GM18498 (cell line): Measurements from ENCODE around the gene DCTN4.
"Not testable (repeated sequence)": the region's sequence is repeated elsewhere in the genome, so short reads cannot be mapped to it uniquely, and the experiment has no call there.

Source experiments
- ATAC-seq: cut with Tn5 transposase; IDR thresholded peaks from one replicate; pipeline ENCODE4 v1.9.1; 2021; ENCODE audit warnings: mild to moderate bottlenecking, moderate library complexity; ENCODE audit not compliant: unreplicated experiment

The DCTN4 gene

GRCh38 chr5:150758531-150759333 is at the start of gene DCTN4:
DCTN4 (minus strand) TSS chr5:150759017; CDS start chr5:150758993, 24 bp downstream.
- peak; percentile 97 for ATAC-seq

GRCh38 chr5:150804388-150804787 is 45.6 kb upstream of the DCTN4 start:
- no peak for ATAC-seq

- ATAC-seq, result peak; percentile 75
These were observed 42.5 kb upstream of the DCTN4 start for GRCh38 chr5:150801117-150801927.

DNA sequence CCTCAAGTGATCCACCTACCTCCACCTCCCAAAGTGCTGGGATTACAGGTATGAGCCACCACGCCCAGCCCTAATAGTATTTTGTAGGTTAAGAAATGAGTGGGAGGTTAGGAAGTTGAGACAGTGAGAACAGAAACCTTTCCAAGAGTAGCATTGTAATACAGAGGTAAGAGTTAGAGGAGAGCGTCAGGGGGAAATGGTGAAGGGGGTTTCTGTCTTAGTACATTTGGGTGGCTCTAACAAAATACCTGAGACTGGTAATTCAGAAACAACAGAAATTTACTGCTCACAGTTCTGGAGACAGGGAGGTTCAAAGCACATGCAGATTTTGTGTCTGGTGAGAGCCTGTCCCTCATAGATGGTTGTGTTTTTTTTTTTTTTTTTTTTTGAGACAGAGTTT is 38.6 kb upstream of the DCTN4 start:
- no peak for ATAC-seq

GRCh38 chr5:150794927-150795326 is 36.1 kb upstream of the DCTN4 start:
- ATAC-seq, result no peak

DNA sequence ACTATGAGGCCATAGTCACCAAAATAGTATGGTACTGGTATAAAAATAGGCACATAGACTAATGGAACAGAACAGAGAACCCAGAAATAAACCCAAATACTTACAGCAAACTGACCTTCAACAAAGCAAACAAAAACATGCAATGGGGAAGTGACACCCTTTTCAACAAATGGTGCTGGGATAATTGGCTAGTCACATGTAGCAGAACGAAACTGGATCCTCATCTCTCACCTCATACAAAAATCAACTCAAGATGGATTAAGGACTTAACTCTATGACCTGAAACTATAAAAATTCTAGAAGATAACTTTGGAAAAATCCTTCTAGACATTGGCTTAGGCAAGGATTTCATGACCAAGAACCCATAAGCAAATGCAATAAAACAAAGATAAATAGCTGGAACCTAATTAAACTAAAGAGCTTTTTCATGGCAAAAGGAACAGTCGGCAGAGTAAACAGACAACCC is 34.6 kb upstream of the DCTN4 start:
- not testable (repeated sequence) for ATAC-seq

GRCh38 chr5:150791536-150791935 is 32.7 kb upstream of the DCTN4 start:
- no peak for ATAC-seq

DNA sequence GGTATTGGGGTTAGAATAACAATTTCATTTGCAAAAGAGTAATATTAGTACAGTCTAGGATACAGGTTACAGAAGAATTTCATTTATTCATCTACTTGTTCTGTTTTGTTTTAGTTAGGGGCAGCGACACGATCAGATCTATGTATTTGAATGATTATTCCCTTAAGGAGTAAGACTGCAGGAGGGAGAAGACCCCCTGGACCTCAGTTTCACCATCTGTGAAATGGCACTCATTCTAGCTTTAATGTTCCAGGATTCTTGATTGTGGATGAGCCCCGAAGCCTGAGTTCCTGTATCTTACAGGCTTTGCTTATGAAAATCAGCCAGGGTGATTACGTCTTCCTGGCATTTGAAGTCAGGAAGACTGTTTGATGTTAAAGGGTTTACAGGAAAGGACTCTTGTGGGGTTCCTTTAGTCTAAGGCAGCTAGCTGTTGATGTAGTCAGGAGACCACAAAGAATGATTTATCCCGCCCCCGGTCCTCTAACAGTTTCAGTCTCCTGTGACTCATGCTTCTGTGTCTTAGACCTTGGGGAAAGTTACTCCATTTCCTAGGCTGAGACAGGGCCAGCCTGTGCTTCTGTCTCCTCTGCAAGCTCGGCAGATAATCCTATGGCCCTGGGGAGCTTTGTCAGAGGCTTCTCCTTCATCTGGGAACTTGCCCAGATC is 31.3 kb upstream of the DCTN4 start:
- ATAC-seq, result peak; percentile 93

DNA sequence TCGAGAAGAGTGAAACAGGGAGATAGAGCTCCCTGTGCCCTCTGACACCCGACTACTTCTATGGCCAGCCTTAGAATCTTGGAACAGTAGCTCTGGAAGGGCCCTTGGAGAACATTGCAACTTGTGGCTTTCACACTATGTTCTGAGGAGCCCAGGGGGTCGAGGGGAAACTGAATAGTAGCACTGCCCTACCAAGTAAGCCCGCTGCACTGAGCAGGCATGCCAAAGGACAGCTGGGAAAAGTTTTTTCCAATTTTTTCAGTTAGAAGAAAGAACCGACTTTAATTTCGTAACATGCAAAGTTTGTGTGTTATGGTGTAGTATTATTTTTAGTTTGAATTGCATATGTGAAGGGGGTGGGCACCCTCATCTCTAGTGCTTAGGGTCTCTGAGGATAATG is 30.6 kb upstream of the DCTN4 start:
- no peak for ATAC-seq

- ATAC-seq, result no peak
These were observed 30.2 kb upstream of the DCTN4 start for GRCh38 chr5:150788977-150789376.

DNA sequence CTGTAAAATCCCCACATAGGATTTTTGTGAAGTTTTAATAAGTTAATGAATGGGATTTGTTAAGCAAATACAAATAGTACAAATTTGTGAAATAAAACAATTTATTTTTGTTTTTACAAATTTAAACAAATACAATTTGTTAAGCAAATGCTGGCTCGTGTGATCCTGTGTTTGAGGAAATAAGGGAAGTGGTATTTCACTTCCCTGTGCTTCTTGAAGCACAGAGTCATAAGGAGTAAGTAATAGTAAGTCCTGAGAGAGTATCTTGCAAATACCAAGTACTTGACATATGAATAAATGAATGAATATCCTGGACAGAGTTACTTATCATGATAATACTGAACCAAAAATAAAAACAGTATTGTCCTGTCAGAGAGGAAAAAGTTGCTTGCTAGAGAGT is 28.8 kb upstream of the DCTN4 start:
- ATAC-seq, result no peak

GRCh38 chr5:150786876-150787275 is 28.1 kb upstream of the DCTN4 start:
- ATAC-seq, result no peak

GRCh38 chr5:150785950-150786349 is 27.1 kb upstream of the DCTN4 start:
- no peak for ATAC-seq

GRCh38 chr5:150783422-150783928 is 24.7 kb upstream of the DCTN4 start:
- peak; percentile 53 for ATAC-seq

DNA sequence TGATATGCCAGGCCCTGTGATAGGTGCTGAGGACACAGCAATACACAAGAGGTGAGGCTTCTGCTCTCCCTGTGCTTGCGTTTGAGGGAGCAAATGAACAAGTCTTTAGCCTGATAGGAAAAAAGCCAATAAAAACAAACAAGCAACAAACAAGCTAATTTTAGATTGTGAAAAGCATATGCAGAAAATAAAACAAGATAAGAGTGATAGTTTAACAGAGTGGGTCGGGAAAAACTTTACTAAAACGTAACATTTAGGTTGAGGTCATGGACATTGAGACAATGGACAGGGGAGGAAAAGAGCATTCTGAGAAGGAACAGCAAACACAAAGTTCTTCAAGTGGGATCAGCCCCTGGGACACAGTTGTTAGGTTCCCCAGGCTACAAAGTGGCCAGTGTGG is 24.0 kb upstream of the DCTN4 start:
- no peak for ATAC-seq

GRCh38 chr5:150781706-150782614 is 23.1 kb upstream of the DCTN4 start:
- no peak for ATAC-seq

DNA sequence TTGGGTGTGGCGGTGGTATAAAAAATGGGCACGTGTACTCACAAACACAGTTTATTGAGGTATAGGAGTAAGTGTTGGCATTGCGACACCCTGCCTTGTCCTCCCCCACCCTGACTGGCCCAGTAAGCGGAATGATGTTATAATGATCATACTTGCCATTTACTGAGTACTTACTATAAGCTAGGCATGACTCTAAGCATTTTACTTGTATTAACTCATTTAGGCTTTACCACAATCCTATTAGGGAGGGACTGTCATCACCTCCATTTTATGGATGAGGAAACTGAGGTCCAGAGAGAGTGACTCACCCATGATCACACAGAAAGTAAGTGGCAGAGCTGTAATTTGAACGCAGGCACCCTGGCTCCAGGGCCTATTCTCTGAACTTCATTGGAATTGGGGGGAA is 22.0 kb upstream of the DCTN4 start:
- ATAC-seq, result no peak

DNA sequence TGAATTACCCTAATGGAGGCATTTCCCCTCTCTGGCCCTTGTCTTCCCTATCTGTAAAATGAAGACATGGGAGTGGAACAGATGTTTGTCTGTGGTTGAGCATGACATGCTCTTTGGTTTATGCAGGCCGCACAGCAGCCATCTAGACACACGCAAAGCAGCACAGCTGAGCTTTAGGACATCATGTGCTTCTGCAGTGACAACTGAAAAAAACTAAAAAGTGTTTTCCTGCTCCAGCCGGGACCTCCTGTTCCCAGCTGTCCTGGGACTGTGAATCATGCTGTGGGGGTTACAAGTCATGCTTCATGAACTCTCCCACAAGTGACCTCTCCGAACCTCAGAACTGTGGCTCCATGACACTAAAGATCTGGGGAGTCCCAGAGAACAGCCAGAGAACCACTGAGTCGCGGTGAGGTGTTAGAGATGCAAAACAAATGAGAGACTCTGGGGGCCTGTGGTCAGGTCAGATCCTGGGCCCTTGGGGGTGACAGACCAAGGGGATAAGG is 21.4 kb upstream of the DCTN4 start:
- peak; percentile 64 for ATAC-seq

DNA sequence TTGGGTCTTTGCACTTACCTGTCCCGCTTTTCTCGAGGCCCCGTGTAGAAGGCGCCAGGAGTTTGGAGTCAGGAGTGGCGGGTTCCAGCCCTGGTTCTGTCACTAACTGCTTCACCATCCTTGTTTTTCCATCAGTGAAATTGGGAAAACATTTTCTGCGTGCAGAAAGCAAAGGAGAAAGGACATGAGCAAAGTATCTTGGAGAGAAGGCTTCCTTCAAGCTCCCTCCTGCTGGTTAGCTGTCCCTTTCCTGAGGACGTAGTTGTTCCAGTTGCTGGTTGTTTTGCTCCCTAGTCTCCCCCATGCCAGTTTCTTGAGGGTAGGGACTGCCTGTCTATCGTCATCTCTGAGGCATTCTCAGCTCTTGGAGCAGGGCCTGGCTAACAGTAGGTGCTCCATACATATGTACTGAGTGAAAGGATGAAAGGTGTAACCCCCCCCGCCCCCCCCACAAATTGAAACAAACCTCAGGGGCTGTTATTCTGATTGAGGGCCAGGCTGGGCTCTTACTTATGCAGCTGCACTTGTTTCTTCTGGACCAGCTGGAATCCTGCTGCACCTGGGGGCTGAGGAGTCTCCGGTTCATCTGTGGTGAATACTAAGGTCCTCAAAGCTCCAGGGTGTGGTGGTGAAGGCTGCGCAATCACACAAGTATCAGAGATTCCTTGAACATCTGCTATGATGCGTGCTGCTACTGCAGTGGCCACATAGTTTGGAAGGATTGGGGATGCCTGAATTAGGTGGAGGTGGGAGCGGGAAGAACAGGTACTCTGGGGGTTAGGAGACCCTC is 20.8 kb upstream of the DCTN4 start:
- peak; percentile 2 for ATAC-seq
